Dermis blood vessel endothelial cell (primary cell): ENCODE data around the gene MYPN. TPM values are rescaled to one million over a fixed set of nuclear protein-coding genes. Genes with fewer than 3 reads are reported as not detected.
"Not testable (repeated sequence)": the region's sequence is repeated elsewhere in the genome, so short reads cannot be mapped to it uniquely, and the experiment has no call there.

ENCODE experiments used
- DNase-seq: peaks from one replicate; pipeline ENCODE4 v3.0.0; 2010
- total RNA-seq: library from RNA; depleted of rRNA; stranded (reverse); fragments of >200 nt; gene quantifications from 2 replicates; pipeline ENCODE4 v1.2.3, GENCODE V29; 2014

MYPN gene
- total RNA-seq, 1 donor from 2014 or later = not detected

- DNase-seq = no peak
These were observed 62.3 kb downstream of the MYPN start for GRCh38 chr10:68171539-68172080.

GRCh38 chr10:68172324-68172723 is 63.0 kb downstream of the MYPN start:
- peak; percentile 14 for DNase-seq

- DNase-seq = no peak
These were observed 66.7 kb downstream of the MYPN start for GRCh38 chr10:68175949-68176348.

GRCh38 chr10:68176797-68177196 is 67.5 kb downstream of the MYPN start:
- DNase-seq = no peak

- no peak for DNase-seq
These were observed 69.3 kb downstream of the MYPN start for GRCh38 chr10:68178592-68178991.

- no peak for DNase-seq
These were observed 69.7 kb downstream of the MYPN start for GRCh38 chr10:68179016-68179415.

- no peak for DNase-seq
These were observed 71.2 kb downstream of the MYPN start for GRCh38 chr10:68180490-68180889.

- peak; percentile 53 for DNase-seq
These were observed 75.3 kb downstream of the MYPN start for GRCh38 chr10:68184546-68184945.

GRCh38 chr10:68185085-68185484 is 75.8 kb downstream of the MYPN start:
- no peak for DNase-seq

GRCh38 chr10:68188835-68189234 is 79.5 kb downstream of the MYPN start:
- DNase-seq = no peak

- DNase-seq = no peak
These were observed 82.8 kb downstream of the MYPN start for GRCh38 chr10:68192113-68192512.

- no peak for DNase-seq
These were observed 85.0 kb downstream of the MYPN start for GRCh38 chr10:68194290-68194689.

GRCh38 chr10:68195776-68196175 is 86.5 kb downstream of the MYPN start:
- DNase-seq = not testable (repeated sequence)

GRCh38 chr10:68196701-68197100 is 87.4 kb downstream of the MYPN start:
- DNase-seq = no peak

GRCh38 chr10:68202960-68203353 is 93.7 kb downstream of the MYPN start:
- DNase-seq = peak; percentile 69

- peak; percentile 90 for DNase-seq
These were observed 99.2 kb downstream of the MYPN start for GRCh38 chr10:68208424-68209042.

GRCh38 chr10:68211669-68212068 is 102.4 kb downstream of the MYPN start:
- DNase-seq = no peak

- DNase-seq = peak; percentile 56
These were observed 103.5 kb downstream of the MYPN start for GRCh38 chr10:68212721-68213352.

- DNase-seq = no peak
These were observed 109.5 kb downstream of the MYPN start for GRCh38 chr10:68218786-68219185.

GRCh38 chr10:68221196-68221595 is 111.9 kb downstream of the MYPN start:
- no peak for DNase-seq

GRCh38 chr10:68222391-68222790 is 113.1 kb downstream of the MYPN start:
- DNase-seq = no peak

GRCh38 chr10:68223535-68224165 is 114.4 kb downstream of the MYPN start:
- DNase-seq = no peak

GRCh38 chr10:68224810-68225209 is 115.5 kb downstream of the MYPN start:
- no peak for DNase-seq

GRCh38 chr10:68230268-68230667 is 121.0 kb downstream of the MYPN start:
- DNase-seq = no peak
